CD4-positive, alpha-beta T cell treated with Interleukin-17A for 1 hour (primary cell): ENCODE results near the gene PFKL.

ENCODE experiments used
- DNase-seq: peaks from one replicate; pipeline ENCODE4 v3.0.0-alpha.2; 2020

PFKL gene

GRCh38 chr21:44299458-44300261 lies at the start of gene PFKL:
Gene PFKL, plus strand, starts transcription at chr21:44300053. Its CDS starts 53 bp downstream, at chr21:44300106.
- peak; percentile 53 for DNase-seq

DNA sequence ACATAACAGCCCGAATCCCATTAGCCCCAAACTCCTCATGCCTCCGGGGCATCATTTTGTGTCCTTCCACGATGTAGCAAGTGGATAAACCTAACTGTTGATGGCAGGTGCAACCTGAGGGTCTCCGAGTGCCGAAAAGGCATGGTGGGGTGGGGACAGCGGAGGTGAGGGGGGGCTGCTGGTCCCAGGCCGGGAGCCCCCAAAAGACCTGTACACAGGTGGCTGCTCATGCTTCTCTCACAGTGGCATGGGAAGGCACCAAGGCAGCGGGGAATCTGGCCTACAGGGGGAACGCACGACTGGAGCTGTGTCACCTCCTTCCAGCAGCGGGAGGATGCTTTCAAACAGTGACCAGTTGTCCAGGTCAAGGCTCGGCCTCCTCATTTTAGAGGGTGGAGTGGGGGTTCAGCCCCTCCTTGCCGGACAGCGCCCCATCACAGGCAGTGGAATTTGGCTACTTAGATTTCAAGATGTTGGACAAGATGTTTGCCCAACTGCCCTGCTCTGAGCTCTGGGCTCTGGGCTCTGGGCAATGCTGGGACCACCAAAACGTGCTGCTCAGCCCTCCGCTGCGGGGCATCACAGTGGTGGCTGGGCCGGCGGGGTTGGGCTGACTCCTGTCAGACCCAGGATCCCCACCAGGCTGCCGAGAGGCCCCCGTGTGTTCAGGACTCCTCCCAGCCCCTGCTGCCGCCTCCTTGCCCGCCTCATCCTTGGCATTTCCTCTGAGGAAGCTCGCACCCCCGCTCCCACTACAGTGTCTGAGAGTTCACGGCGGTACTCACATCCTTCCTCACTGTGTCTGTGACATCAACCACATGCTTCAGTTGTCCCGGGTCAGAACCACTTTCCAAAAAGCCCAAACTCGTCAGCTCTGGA lies 45.8 kb upstream of the PFKL start:
- no peak for DNase-seq

GRCh38 chr21:44255511-44255981 lies 44.3 kb upstream of the PFKL start:
- no peak for DNase-seq

DNA sequence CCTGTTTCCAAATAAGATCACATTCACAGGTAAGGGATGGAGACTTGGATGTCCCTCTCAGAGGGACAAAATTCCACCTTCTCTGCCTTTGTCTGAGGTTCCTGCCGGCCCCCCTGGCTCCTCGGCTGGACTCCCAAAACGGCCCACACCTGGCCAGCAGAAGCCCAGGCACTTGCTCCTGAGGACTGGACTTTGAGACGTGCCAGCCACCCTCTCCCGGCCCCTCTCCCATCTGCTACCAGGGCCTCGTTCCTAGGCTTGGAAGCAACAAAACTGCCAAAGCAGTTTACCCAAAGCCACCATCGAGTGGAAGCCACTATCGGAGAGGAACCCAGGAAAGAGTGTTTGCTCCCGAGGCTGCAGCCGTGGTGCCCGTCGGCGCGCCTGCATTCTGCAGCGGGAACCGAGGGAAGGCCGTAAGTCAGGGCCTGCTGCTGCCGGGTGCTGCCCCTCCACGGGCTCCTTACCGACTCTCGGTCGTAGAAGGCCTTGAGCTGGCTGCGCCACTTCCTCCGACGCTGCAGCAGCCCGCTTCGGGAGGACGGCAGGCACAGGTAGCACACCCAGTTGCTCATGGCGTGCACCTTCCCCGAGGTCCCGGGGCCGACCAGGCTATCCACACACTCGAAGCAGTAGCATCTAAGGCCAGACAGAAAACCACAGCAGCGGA lies 41.7 kb upstream of the PFKL start:
- DNase-seq, result no peak

DNA sequence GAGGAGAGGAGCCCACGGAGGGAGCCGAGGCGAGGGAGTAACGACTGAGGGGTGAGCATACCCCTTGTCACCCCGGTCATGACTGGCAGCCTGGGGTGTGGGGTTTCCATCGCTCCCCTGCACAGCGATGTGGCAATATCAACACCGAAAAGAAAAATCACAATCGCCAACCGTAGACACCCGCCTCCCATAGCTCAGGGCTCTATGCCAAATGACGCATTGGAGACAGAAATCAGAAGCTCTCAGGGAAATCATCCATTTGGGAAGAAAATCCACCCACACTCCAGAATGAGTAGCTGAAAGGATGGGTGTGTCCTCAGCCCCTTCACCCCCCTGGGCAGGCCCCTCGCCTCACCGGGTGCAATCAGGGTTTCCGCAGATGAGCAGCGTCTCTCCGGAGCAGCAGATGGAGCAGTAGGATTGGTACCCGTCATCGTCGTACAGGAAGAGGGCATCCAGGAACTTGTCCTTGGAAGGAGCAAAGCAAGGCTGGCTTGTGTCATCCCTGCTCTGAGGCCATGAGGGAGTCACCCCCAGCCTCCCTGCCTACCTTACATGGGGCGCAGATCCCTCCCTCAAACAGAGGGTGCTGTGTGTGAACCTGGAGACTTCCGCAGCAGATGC lies 40.7 kb upstream of the PFKL start:
- DNase-seq, result no peak

DNA sequence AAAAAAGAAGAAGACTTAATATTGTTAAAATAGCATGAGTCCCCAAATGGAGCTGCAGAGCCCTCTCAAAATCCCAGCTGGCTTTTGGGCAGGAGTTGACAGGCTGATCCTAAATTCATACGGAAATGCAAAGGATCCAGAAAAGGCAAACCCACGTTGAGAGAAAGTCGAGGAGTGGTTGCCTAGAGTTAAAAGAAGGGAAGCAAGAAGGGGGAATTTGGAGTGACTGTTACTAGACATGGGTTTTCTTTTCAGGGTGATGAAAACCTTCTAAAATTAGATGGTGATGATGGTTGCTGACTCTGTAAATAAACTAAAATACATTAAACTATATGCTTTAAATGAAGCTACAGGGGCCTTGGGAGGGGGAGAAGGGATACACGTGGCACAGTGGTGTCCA lies 39.8 kb upstream of the PFKL start:
- no peak for DNase-seq

GRCh38 chr21:44260791-44261631 lies 38.8 kb upstream of the PFKL start:
- no peak for DNase-seq

DNA sequence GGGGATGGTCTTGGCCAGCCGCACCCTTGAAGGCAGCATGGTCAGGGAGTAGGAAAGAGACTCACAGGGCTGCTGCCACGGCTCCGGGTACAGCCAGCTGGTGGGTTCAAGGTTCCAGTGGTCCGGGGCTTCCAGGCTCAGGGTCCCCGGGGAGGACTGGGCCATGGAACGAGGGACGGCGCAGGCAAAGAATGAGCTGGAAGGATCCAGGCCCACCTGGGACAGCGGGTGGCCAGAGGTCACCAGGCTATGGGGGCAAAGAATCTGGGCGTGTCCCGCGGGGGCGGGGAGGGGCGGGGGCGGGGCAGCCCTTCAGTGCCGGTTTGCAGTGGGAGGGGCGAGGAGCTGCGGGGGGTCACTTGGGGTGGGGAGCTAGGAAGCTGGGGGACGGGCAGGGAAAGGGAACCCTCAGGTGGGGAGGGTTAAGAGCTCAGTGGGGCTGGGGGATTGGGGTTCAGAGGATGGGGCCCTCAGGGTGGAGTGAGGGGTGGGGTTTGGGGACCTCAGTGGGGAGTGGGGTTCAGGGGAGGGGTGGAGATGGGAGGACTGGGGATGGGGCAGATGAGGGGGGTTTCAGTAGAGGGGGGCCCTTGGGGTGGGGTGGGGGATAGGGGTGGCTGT lies 38.1 kb upstream of the PFKL start, which contains the start of gene DNMT3L:
Gene DNMT3L (minus strand): TSS at position 223 of the 621 bp plus-strand sequence. CDS start 638 bp downstream, outside the sequence.
- DNase-seq, result no peak

DNA sequence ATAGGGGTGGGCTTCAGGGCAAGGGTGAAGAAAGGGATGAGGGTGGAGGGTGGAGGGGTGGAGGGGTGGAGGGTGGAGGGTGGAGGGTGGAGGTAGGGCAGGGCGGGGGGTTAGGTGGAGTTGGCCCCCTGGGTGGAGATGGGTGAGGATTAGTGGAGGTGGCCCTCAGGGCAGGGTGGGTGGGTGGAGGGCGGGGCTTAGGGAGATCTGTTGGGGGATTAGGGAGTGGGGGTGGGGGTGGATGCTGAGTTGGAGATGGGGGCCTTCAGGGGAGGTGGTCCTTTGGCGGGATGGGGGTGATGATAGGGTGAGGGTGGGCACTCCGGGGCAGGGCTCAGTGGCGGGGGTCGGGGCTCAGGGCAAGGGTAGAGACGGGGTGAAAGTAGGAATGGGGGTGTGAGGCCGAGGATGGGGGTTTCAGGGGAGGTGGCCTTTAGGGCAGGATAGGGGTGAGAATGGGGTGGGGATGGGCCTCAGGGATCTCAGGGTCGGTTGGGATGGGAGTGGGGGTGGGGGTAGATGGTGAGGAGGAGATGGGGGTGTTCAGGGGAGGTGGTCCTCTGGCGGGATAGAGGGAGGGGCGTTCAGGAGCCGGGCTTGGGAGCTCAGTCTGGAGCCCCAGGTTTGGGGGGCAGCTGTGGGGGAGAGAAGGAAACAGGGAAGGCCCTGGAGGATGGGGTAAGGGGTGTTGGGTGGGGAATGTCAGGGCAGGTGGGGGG lies 37.4 kb upstream of the PFKL start:
- no peak for DNase-seq

GRCh38 chr21:44263221-44263760 lies 36.6 kb upstream of the PFKL start:
- no peak for DNase-seq

- DNase-seq, result no peak
Measured at GRCh38 chr21:44263768-44264167, 36.1 kb upstream of the PFKL start.

DNA sequence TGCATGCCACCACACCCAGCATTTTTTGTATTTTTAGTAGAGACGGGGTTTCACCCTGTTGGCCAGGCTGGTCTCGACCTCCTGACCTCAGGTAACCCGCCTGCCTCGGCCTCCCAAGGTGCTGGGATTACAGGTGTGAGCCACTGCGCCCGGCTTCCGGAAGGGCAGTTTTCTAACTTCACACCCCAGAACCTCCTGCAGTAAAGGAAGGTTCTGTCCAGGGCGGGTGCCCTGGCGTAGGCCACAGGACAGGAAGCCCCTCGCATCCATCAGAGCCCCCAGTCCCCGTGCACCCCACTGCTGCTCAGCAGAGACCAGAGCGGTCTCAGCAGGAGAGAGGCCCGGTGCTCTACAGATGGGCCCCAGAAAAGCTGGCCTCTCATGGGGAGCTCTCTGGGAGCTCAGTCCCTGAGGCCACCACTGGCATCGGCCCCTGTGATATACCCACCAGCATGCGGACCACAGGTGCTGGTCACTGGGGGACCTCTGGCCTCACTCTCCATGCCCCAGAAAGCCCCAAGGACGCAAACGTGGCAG lies 34.1 kb upstream of the PFKL start:
- no peak for DNase-seq

DNA sequence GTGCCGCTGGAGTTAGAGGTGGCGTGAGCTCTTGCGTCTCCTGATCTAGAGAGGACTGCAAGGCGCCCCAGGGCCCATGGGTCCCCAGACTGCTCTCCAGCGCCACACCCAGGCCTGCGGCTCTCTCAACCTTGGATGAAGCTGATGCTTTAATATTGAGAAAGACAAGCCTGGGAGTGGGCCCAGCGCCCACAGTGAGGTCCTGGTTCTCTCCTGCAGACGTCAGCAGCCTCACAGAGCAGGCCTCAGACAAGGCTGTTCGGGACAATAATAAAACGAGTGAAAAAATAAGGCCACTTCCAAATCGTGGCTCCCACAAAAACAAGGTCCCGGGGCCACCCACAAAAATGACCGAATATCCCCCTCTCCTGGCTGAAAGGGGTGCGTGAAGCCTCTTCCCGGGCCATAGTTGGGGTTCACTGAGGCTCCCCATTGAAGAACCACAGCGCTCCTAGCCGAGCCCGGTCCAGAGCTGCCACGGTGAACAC lies 32.2 kb upstream of the PFKL start:
- DNase-seq, result peak; percentile 47

- DNase-seq, result no peak
Measured at GRCh38 chr21:44269090-44269489, 30.8 kb upstream of the PFKL start.

DNA sequence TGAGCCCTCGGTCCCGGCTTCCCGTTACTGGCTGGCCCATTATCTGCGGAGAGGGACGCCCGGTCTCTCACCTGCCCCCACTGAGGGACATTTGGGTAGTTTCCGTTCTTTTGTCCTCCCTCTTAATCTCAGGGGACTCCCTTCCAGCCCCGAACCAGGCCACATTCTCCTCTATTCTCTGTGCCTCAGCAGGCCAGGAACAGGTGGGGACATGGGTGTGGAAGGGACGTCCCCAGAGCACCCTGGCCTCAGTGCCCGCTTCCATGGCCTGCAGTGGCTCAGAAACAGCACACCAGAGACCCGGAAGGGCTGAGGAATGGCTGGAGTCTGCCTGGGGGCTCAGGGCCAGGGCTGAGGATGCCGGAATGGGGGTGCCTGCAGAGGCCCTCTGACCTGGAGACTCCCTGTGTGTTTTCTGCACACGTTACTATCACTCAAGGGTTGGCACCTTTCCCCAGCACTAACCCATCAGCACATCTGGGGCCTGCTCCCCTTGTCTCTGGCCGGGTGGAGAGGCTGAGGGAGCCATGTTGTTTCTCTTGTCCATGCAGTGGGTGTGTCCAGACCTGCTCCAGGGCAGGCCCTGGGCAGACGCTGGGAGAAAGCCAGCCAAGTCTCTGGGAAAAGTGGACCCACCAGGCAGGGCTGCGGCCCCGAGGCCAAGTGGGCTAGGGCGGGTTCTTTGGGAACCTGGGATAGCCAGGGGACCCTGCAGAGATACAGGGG lies 28.1 kb upstream of the PFKL start:
- no peak for DNase-seq

DNA sequence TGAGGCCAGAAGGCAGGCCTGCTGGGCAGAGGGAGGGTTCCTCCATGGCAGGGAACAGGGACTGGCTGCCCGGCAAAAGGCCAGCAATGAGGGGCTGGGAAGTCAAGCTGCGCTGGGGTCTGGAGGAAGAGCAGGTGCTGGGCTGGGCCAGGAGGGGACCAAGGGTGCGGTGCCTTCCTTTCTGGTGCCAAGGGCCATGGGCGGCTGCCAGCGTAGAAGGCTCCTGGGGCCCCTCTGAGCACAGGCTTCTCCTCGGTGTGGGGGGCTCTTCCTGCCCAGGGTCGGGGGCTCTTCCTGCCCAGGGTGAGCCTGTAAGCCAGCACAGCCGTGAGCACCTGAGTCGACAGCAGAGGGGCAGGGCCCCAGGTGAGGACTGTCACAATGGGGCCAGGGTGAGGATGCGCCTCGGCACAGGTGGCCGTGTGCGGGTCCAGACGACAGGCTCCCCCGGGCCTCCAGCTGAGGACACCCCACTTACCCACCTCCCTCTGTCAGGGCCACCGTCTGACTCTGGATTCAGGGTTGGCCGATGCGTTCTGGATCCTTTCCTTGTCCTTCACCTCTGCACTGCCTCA lies 27.5 kb upstream of the PFKL start:
- DNase-seq, result no peak

- DNase-seq, result no peak
Measured at GRCh38 chr21:44273046-44273445, 26.8 kb upstream of the PFKL start.

- DNase-seq, result no peak
Measured at GRCh38 chr21:44275041-44275440, 24.8 kb upstream of the PFKL start.
